ENCODE data around the gene VTA1.
"Not testable (repeated sequence)": the region's sequence is repeated elsewhere in the genome, so short reads cannot be mapped to it uniquely, and the experiment has no call there.

The VTA1 gene

GRCh38 chr6:142229518-142230270 lies 82.6 kb downstream of the VTA1 start:
- not testable (repeated sequence) for DNase-seq

- DNase-seq: not testable (repeated sequence)
Measured at GRCh38 chr6:142232206-142233044, 85.4 kb downstream of the VTA1 start.

GRCh38 chr6:142233945-142234682 lies 87.1 kb downstream of the VTA1 start:
- DNase-seq: no peak

- no peak for DNase-seq
Measured at GRCh38 chr6:142235272-142235671, 88.2 kb downstream of the VTA1 start.

GRCh38 chr6:142235791-142236190 lies 88.7 kb downstream of the VTA1 start:
- DNase-seq: no peak

GRCh38 chr6:142236691-142237090 lies 89.6 kb downstream of the VTA1 start:
- DNase-seq: no peak

- DNase-seq: no peak
Measured at GRCh38 chr6:142238881-142239280, 91.8 kb downstream of the VTA1 start.

- no peak for DNase-seq
Measured at GRCh38 chr6:142240179-142240578, 93.1 kb downstream of the VTA1 start.

GRCh38 chr6:142241061-142241460 lies 94.0 kb downstream of the VTA1 start:
- no peak for DNase-seq

GRCh38 chr6:142242269-142242668 lies 95.2 kb downstream of the VTA1 start:
- DNase-seq: no peak

- no peak for DNase-seq
Measured at GRCh38 chr6:142246960-142247359, 99.9 kb downstream of the VTA1 start.

- DNase-seq: no peak
Measured at GRCh38 chr6:142249266-142249665, 102.2 kb downstream of the VTA1 start.

GRCh38 chr6:142251930-142252445 lies 104.9 kb downstream of the VTA1 start:
- no peak for DNase-seq

GRCh38 chr6:142254513-142254912 lies 107.5 kb downstream of the VTA1 start:
- no peak for DNase-seq

GRCh38 chr6:142255785-142256184 lies 108.7 kb downstream of the VTA1 start:
- no peak for DNase-seq

GRCh38 chr6:142258305-142258704 lies 111.2 kb downstream of the VTA1 start:
- no peak for DNase-seq

- DNase-seq: no peak
Measured at GRCh38 chr6:142258757-142259156, 111.7 kb downstream of the VTA1 start.

- DNase-seq: no peak
Measured at GRCh38 chr6:142260748-142261147, 113.7 kb downstream of the VTA1 start.

- no peak for DNase-seq
Measured at GRCh38 chr6:142262231-142262630, 115.2 kb downstream of the VTA1 start.

GRCh38 chr6:142265476-142265875 lies 118.4 kb downstream of the VTA1 start:
- no peak for DNase-seq

GRCh38 chr6:142266060-142266459 lies 119.0 kb downstream of the VTA1 start:
- DNase-seq: no peak

GRCh38 chr6:142271476-142271875 lies 124.4 kb downstream of the VTA1 start:
- no peak for DNase-seq

Data from NCI-H187 treated with DMSO at 0.1 percent for 48 hours (cell line).